GM12878 (cell line): Measurements from ENCODE around the gene C1orf141.

Experiments
- CTCF ChIP-seq, 3 experiments: IDR thresholded peaks in 2 of 3; conservative IDR thresholded peaks in 1 of 3; 2 replicates each; pipeline ENCODE4 v1.5.1; 2011; ENCODE audit warnings: low read depth in 3 of 3, low read length in 3 of 3, mild to moderate bottlenecking in 3 of 3, control low read depth in 2 of 3, moderate library complexity in 2 of 3, inconsistent platforms in 1 of 3, mixed read lengths in 1 of 3; ENCODE audit not compliant: control insufficient read depth in 2 of 3, insufficient read depth in 1 of 3; ENCODE audit errors: extremely low read depth in 1 of 3
- EZH2 ChIP-seq: IDR thresholded peaks from 2 replicates; pipeline ENCODE4 v1.6.1; 2012; ENCODE audit warnings: low read depth, mild to moderate bottlenecking, control low read depth, inconsistent platforms, low read length, borderline replicate concordance; ENCODE audit not compliant: control insufficient read depth
- RAD21 ChIP-seq: IDR thresholded peaks from 2 replicates; pipeline ENCODE4 v1.6.1; 2011; ENCODE audit warnings: mild to moderate bottlenecking, low read depth, low read length, moderate library complexity; ENCODE audit not compliant: insufficient read depth

DNA sequence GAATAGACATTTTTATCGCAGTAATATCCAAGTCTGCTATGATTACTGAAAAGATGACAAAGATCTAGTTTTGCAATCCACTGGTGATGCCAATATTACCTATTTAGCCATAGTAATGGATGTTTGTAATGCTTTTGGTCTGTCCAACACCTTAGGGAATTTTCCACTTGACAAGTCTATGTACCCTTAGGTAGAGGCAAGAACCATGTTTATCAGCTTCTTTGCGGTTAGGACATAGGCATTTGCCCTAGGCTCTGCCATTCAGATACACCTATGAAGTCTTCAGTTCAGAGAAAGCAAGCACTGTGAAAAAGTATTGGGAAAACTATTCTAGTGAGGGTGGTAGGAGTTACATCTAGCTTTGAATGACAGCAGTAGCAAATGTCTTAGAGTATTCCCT lies 40.6 kb downstream of the C1orf141 start:
- TF ChIP-seq CTCF (IDR thresholded peaks at IDR 0.05 in 2 of 3, conservative IDR thresholded peaks at IDR 0.05 in 1 of 3; ENCODE audit: control insufficient read depth in 2 of 3, extremely low read depth in 1 of 3, insufficient read depth in 1 of 3, low read depth in 3 of 3, low read length in 3 of 3) = no peak
- no peak for TF ChIP-seq RAD21
- TF ChIP-seq EZH2 = no peak
